HS-27A (cell line): ENCODE measurements around the gene TBC1D17.
A peak's percentile ranks its signal among the peaks of the same experiment; 100 is the strongest.
"Not testable (repeated sequence)": the region's sequence is repeated elsewhere in the genome, so short reads cannot be mapped to it uniquely, and the experiment has no call there.

ENCODE experiments used
- DNase-seq: peaks from one replicate; pipeline ENCODE4 v3.0.0-alpha.2; 2012; ENCODE audit warnings: low read depth, missing footprints

TBC1D17 gene

DNA sequence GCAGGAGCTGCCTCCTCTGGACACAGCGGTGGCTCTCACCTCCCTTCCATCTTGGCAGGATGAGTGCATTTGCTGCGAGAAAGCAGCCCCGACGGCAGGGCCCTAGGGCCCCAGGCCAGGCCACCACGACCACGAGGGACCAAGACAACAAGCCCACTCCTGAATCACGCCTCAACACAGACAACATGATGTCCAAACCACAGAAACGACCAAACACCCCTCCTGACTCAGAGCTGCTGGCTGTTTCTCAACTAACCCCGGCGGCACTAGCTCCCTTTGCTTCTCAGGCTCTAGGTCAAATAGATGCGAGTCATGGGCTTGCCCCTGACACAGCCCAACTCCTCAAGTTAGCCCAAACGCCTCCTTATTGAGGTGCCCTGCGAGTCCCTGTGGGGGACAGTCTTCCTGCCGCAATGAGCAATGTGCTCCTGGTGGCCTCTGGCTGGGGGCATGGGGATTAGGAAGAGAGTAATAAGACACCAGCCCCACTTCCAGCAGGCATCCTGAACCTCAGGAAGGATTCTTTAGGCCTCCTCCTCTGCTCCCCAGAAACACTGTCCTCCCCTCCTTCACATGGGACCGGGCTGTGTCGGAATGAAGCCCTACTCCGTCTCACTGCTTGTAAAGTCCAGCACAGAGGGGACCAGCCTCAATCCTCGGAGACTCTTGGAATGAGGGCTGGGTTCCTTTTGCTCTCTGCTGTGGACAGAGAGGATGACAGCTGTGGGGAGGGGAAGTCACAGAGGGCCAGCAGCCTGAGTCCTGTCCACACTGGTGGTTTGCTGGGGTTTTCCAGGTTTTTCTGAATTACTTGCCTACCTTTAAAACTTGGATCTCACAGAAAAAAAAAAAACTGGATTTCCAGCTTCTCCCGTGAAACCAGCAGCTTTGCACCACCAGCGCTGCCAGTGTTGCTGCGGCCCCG lies 44.6 kb downstream of the TBC1D17 start:
- no peak for DNase-seq

DNA sequence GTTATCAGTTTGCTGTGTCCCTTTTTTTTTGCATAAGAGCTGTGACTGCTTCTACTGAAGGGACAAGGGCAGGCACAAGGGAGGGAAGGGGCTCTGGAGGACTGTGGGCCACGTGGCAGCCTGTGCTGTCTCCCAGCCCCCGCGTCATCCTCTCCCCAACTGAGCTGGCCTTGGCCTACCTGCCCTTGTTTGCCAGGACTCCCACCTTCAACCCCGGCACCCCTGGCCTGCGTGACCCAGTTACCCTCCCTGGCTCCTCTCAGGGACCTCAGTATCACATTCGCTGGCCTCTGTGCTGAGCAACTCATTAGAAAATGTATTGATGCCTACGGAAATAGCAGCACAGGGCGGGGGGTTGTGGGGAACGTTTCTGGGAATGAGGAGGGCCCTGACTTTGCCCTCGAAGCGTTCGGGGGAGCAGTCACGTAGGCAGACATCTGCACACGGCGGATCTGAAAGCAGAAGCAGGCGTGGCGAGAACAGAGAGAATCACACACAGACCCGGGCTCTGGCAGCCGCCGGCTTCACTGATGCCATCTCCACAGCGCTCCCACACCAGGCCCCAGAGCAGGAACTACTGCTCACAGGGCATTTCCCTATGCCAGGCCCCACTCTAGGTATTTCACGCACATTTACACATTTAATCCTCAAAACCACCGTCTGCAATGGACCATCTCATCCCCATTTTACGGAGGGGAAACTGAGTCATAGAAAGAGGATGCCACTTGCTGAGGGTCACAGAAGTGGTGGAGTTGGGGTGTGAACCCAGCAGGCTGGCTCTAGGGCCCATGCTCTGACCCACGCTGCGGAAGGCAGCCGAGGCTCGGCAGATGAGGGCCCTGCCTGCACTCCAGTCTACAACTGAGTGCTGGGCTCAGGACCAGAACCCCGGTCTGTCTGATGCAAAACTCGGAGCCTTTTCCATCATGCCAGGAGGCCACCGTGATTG lies 45.8 kb downstream of the TBC1D17 start:
- no peak for DNase-seq

DNA sequence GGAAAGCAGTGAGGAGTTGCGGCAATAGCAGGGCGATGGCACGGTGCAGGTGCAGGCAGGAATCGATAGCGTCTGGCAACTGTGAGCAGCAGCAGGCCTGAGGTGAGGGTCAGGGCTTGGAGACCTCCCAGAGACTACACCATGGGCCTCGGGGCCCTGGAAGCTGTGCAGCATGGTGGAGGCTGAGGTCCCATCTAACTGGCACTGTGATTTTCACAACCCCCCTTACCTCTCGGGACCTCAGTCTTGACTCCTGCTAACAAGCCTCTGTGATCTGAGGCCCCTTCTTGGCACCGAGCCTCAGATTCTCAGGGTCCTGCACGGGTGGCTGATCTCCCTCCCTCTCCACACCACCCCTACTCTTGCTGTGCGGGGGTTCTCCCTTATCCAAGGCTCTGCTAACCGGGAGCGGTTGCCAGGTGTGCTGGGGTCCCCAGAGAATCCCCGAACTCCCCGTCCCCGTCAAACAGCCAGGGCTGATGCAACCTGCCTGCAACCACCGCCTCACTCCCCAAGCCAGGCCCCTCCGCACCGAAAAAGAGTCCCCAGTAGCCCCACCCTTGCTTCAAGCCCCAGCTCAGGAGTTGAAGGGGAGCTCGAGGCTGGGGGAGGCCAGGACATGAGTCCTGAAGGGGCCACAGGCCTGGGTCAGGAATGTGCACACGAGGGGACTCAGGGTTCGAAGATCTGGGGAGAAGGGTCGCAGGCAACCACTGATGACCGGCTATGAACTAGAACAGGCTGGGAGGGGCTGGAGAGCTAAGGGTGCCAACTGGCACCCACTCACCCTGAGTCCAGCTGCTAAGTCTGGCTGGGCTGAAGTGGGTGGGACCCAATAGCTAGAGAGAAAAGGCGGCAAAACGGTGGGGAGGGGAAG lies 46.7 kb downstream of the TBC1D17 start:
- DNase-seq = no peak

DNA sequence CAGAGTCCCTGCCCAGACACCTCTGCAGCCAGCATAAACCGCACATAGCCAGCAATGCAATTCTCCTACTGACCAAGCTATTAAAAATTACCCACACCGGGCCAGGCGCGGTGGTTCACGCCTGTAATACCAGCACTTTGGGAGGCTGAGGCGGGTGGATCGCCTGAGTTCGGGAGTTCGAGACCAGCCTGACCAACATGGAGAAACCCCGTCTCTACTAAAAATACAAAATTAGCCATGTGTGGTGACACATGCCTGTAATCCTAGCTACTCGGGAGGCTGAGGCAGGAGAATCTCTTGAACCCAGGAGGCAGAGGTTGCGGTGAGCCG lies 47.3 kb downstream of the TBC1D17 start:
- DNase-seq = not testable (repeated sequence)

DNA sequence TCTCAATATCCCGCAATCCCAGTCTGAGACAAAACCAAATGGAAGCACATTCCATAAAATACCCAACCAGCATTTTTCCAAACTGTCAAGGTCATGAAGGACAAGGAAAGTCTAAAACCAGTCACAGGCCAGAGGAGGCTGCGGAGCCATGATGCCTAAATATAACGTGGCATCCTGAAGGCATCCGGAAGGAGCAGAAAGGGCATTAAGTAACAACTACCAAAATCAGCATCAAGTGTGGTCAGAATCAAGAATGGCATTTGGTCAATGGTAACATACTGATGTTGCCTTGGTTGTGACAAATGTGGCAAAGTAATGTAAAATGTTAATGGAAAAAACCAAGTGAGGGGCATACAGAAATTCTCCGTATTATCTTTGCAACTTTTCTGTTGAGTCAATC lies 48.0 kb downstream of the TBC1D17 start:
- no peak for DNase-seq

DNA sequence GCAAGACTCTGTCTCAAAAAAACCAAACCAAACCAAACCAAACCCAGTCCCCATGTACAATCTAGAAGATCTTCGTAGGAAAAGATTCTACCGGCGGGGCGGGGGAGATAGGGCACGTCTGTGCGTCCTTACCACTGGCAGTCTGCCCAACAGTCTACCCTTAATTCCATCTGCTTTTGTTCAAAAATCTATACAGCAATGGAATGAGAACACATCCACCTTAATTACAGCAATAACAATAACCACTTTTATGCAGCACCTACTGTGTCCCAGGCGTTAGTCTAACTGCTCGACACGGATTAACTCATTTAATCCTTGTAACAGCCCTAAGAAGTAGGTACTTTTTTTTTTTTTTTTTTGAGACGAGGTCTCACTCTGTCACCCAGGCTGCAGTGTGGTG lies 49.0 kb downstream of the TBC1D17 start:
- DNase-seq = no peak

DNA sequence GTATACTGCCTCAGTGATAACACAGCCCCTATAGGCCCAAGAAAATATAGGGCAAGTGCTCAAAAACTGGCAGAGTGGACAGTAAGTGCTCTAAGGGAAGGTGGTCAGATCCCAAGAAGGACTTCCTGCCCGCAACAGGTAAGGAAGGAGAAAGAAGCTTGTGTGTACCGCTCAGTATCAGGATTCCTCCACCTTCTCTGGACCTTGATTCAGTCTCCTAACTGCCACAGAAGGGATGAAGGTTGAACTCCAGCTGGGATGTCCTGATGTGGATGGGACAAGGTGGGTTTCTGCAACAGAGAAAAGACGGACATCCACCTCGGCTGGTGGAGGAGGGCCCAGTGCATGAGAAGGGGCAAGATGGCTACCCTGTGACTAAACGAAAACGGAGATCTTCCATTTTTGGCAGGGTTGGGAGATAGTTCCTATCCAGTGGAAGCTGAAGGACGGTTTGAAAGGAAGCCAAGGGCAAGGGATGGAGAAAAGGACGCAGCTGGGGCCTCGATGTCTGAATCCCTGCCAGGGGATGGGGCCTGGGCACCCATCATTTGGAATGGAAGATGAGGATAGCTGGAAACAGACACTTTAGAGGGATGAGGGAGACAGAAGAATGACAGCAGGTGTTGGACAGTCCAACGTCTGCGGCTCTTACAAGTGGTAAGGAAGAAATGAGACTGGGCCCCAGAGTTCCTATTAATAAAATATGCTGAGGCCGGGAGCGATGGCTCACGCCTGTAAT lies 50.2 kb downstream of the TBC1D17 start:
- no peak for DNase-seq

DNA sequence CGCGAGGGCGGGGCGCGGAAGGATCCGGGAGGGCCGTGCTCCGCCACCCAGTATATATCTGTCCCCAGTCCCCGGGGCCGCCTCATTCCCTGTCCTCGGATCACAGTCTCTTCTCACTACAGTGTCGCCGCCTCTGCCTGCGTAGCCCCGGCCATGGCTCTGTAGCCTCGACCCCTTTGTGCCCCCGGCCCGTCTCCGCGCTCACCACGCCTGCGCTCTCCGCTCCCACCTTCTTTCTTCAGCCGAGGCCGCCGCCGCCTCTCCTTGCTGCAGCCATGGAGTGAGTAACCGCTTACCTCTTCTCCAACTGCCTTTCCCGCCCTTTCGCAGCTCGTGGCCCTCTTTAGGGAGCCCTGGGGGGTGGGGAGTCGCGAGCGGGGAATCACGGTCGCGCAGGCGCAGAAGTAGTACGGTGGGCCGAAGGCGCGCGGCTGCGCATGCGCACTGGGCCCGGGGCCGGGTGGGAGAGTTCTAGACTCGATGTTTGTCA lies 51.7 kb downstream of the TBC1D17 start, which contains the start of the genes ATF5 and NUP62:
Gene ATF5 (plus strand): TSS at position 85 of the 490 bp plus-strand sequence. CDS start 1,646 bp downstream, outside the sequence.
Gene NUP62 (minus strand): TSS at position 384 of the 490 bp plus-strand sequence. CDS start 19,697 bp downstream, outside the sequence.
- DNase-seq = peak; percentile 87

DNA sequence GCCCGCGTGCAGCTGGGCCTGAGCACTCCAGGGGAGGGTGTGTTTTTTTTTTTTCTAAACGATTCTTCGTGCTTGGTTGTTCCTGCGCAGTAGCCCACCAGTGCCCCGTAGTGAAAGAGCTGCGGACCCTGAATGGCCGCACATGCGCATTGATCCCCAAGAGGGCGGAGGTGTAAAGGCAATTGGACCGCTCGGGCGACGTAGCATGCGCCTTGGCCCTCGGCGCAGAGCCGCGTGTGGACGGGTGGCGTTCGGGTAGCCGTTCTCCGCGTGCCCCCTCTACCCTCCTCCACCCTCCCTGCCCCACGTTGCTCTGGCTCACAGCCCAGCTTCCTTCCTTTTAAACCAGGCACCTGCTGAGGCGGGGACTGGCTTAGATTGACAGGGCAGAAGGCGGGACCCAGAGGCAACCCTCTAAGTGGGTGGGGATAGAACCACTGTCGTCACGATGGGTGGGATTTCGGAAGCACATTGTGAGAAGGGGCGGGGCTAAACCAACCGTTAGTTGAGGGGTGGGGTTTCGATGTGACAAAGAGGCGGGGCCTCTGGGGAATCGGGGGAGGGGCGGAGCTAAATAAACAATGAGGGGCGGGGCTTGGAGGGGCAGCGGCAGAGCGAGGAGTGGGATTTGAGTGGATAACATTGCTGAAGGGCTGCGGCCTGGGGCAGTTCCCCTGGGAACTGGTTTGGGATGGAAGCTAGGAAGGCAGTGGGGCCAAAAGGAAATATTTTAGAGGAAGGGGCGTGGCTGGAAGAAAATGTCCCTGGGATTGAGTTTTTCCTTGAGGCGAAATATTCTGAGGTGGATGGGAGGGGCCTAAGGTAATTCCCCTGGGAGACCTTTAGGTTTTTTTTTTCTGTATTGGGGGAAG lies 52.3 kb downstream of the TBC1D17 start:
- peak; percentile 99 for DNase-seq

DNA sequence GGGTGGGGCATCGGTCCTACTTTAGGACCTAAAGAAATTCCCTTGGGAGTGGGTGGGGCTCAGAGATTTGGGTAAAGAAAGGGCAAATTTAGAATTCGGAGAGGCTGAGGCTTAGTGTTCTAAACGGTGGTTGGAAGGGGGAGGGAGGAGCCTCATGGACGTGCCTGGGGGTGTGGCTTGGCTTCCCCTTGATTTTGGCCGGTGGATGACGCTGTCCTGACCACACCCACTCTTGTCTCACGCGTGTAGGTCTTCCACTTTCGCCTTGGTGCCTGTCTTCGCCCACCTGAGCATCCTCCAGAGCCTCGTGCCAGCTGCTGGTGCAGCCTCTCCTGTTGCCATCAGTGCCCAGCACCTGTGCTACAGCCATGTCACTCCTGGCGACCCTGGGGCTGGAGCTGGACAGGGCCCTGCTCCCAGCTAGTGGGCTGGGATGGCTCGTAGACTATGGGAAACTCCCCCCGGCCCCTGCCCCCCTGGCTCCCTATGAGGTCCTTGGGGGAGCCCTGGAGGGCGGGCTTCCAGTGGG lies 53.0 kb downstream of the TBC1D17 start:
- DNase-seq = no peak

DNA sequence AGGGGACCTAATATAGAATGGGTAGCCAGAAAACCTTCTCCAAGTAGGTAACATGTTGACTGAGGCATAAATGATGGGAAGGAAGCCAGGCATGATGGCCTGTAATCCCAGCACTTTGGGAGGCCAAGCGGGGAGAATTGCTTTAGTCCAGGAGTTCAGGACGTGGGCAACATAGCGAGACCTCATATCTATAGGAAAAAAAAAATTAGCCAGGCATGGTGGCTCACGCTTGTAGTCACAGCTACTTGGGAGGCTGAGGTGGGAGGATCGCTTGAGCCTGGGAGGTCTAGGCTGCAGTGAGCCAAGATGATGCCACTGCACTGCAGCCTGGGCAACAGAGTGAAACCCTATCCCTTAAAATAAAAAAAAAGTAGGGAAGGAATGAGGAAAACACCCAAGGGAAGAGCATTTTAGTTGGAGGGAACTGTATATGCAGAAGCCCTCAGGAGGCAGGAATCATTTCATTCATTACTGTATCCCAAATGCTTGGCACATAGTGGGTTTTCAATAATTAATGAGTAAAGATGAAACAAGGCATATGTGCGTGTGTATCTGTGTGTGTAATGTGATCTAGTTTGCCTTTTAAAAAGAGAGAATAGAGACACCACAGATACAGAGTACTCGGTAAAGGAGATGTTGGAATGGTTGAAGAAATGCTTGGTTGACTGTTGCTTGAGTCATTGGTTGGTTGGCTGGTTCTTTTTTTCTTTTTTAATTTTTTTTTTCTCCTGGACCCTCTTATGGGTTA lies 54.0 kb downstream of the TBC1D17 start:
- DNase-seq = no peak

DNA sequence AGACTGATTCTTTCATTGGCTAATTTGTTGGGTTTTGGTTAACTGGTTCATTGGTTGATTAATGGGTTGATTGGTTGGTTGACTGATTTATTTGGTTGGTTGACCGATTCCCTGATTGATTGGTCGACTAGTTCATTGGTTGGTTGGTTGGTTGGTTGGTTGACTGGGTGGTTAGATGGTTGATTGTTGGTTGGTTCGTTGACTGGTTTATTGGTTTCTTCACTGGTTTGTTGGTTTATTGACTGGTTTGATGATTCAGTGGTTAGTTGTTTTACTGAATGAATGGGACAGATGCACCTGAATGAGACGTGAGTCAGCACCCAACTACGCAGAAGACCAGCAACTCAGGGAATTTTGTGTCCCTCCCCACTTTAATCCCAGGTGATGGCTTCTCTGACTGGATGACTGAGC lies 54.5 kb downstream of the TBC1D17 start:
- DNase-seq = no peak

DNA sequence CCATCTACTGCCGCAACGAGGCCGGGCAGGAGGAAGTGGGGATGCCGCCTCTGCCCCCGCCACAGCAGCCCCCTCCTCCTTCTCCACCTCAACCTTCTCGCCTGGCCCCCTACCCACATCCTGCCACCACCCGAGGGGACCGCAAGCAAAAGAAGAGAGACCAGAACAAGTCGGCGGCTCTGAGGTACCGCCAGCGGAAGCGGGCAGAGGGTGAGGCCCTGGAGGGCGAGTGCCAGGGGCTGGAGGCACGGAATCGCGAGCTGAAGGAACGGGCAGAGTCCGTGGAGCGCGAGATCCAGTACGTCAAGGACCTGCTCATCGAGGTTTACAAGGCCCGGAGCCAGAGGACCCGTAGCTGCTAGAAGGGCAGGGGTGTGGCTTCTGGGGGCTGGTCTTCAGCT lies 55.2 kb downstream of the TBC1D17 start:
- no peak for DNase-seq

DNA sequence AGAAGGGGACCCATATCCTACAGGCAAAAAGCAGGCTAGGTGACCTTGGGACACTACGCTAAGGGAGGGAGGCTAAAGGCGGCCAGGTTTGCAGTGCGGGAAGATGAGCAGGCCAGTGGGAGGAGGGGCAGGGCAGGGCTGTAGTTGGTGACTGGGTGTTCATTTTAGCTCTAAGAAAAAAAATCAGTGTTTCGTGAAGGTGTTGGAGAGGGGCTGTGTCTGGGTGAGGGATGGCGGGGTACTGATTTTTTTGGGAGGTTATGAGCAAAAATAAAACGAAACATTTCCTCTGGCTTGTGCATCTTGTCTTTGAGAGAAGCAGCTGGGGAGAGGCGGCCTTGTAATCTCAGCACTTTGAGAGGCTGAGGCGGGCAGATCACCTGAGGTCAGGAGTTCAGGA lies 56.1 kb downstream of the TBC1D17 start:
- no peak for DNase-seq

DNA sequence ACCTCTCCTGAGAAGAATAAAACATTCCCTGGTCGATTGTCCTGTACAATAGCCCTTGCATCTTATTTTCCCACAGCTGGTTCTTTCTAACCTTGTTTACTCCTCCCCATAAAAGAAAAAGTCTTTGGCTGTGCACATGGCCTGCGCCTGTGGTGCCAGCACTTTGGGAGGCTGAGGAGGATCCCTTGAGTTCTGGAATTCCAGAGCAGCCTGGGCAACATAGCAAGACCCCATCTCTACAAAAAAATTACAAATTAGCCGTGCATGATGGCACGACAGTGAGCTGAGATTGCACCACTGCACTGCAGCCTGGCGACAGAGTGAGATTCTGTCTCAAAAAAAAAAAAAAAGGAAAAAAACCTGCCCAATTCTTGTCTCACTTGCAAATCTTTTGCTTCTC lies 59.0 kb downstream of the TBC1D17 start:
- no peak for DNase-seq

DNA sequence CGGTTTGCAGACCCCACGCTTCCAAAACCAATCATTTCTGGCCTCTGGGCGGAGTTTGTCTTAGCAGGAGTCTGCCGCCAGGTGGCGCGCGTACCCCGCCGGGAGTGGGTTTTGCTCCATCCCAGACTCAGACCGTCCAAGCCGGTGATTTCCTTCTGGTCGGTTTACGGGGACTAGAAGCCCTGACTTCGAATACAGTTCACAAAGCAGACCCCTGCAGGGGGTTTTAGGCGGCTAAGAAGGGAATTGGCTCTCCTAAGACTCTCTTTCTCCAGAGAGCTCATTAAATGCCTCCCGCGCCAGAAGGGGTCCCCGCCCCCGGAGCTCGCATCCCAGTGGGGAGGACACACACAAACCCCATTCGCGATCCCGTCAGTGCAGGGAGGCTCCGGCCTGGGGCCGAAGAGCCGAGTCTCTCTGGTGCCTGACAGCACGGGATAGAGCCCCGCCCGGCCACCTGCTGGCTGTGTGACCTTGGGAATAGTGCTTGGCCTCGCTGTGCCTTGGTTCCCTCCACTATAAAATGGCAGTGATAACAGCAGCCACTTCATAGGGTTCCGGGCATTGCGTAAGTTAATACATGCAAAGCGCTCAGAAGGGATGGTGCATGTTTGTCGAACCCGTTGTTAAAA lies 60.4 kb downstream of the TBC1D17 start:
- peak; percentile 41 for DNase-seq
